Effector memory CD8-positive, alpha-beta T cell (primary cell): ENCODE measurements around the gene CYP4F2.
"Not testable (repeated sequence)": the region's sequence is repeated elsewhere in the genome, so short reads cannot be mapped to it uniquely, and the experiment has no call there.

ENCODE experiments used
- ATAC-seq: fragments of 150-1000 bp; cut with Tn5 transposase; replicated peaks from 2 replicates; pipeline ENCODE4 v1.10.0; 2021; ENCODE audit warnings: mild to moderate bottlenecking, moderate library complexity
- DNase-seq, 3 experiments: peaks; one replicate each; pipeline ENCODE4 v3.0.0; 2021
- H3K27ac Mint-ChIP-seq, 2 donors: one replicate each; pipeline ENCODE4 v1.8.0; 2022; ENCODE audit warnings: mild to moderate bottlenecking in 2 of 2, mixed read lengths in 2 of 2, moderate library complexity in 2 of 2
- H3K27me3 Mint-ChIP-seq, 2 donors: one replicate each; pipeline ENCODE4 v1.8.0; 2022; ENCODE audit warnings: mixed read lengths in 2 of 2
- H3K36me3 Mint-ChIP-seq: one replicate; pipeline ENCODE4 v1.8.0; 2022; ENCODE audit warnings: mild to moderate bottlenecking, moderate library complexity, mixed read lengths; ENCODE audit not compliant: insufficient read depth
- H3K4me1 Mint-ChIP-seq, 2 donors: one replicate each; pipeline ENCODE4 v1.8.0; 2022; ENCODE audit warnings: low read depth in 2 of 2, mixed read lengths in 2 of 2
- H3K4me3 Mint-ChIP-seq, 2 donors: one replicate each; pipeline ENCODE4 v1.8.0; 2022; ENCODE audit warnings: mild to moderate bottlenecking in 2 of 2, mixed read lengths in 2 of 2, moderate library complexity in 2 of 2
- H3K9me3 Mint-ChIP-seq, 2 donors: one replicate each; pipeline ENCODE4 v1.8.0; 2022; ENCODE audit warnings: mixed read lengths in 2 of 2
- total RNA-seq, 9 experiments: gene quantifications; one replicate each; lab custom pipeline; 2026; lab: John Stamatoyannopoulos, UW

The CYP4F2 gene
- total RNA-seq: 0 reads per million in 9 experiments

GRCh38 chr19:15897738-15898276, at the start of gene CYP4F2:
Gene CYP4F2 (minus strand): TSS chr19:15898074. CDS start chr19:15897611, 463 bp downstream.
- H3K4me3 Mint-ChIP-seq: no peak within 1 kb of the TSS
- peaks cover 0 to 2% of the 10 kb centered on the region in 2 donors for H3K4me1 Mint-ChIP-seq
- ATAC-seq (no peak), DNase-seq (no peak)
- no peak within 1 kb of the TSS for H3K27ac Mint-ChIP-seq
- H3K27me3 Mint-ChIP-seq: peaks cover 36 to 43% of the 10 kb centered on the region in 2 donors
- no peaks in the 10 kb centered on the region for H3K36me3 Mint-ChIP-seq
- no peaks in the 10 kb centered on the region for H3K9me3 Mint-ChIP-seq

- DNase-seq (no peak), ATAC-seq (no peak)
- peaks cover 51 to 56% of the 10 kb centered on the region in 2 donors for H3K27me3 Mint-ChIP-seq
- no peaks in the 10 kb centered on the region for H3K36me3 Mint-ChIP-seq
- H3K9me3 Mint-ChIP-seq: peaks cover 7 to 17% of the 10 kb centered on the region in 2 donors
- no peak overlapping the region for H3K4me3 Mint-ChIP-seq
- no peaks in the 10 kb centered on the region for H3K4me1 Mint-ChIP-seq
- H3K27ac Mint-ChIP-seq: no peak overlapping the region
These were observed 47.4 kb upstream of the CYP4F2 start for GRCh38 chr19:15945301-15945700.

- ATAC-seq (no peak), DNase-seq (no peak)
- Mint-ChIP-seq H3K27me3 (peaks cover 48 to 58% of the 10 kb centered on the region in 2 donors), H3K36me3 (no peaks in the 10 kb centered on the region), H3K27ac (no peak overlapping the region), H3K9me3 (peaks cover 7 to 13% of the 10 kb centered on the region in 2 donors), H3K4me1 (no peaks in the 10 kb centered on the region), H3K4me3 (no peak overlapping the region)
These were observed 46.5 kb upstream of the CYP4F2 start for GRCh38 chr19:15944401-15944800.

- Mint-ChIP-seq H3K4me3 (no peak overlapping the region), H3K27me3 (peaks cover 39 to 52% of the 10 kb centered on the region in 2 donors)
These were observed 39.9 kb upstream of the CYP4F2 start for GRCh38 chr19:15937771-15938170.

GRCh38 chr19:15936950-15937349, 39.1 kb upstream of the CYP4F2 start:
- no peak overlapping the region for H3K27ac Mint-ChIP-seq
- H3K36me3 Mint-ChIP-seq: no peaks in the 10 kb centered on the region
- no peak for ATAC-seq
- no peak overlapping the region for H3K4me3 Mint-ChIP-seq
- no peak for DNase-seq
- H3K27me3 Mint-ChIP-seq: peaks cover 34 to 48% of the 10 kb centered on the region in 2 donors
- no peaks in the 10 kb centered on the region for H3K4me1 Mint-ChIP-seq
- H3K9me3 Mint-ChIP-seq: no peaks in the 10 kb centered on the region

More at GRCh38 chr19:15937771-15938170, 39.9 kb upstream of the CYP4F2 start:
- DNase-seq: no peak
- no peak overlapping the region for H3K27ac Mint-ChIP-seq
- no peaks in the 10 kb centered on the region for H3K36me3 Mint-ChIP-seq
- H3K4me1 Mint-ChIP-seq: no peaks in the 10 kb centered on the region
- ATAC-seq: no peak
- H3K9me3 Mint-ChIP-seq: no peaks in the 10 kb centered on the region

- Mint-ChIP-seq H3K4me1 (no peaks in the 10 kb centered on the region), H3K36me3 (no peaks in the 10 kb centered on the region), H3K4me3 (no peak overlapping the region), H3K9me3 (no peaks in the 10 kb centered on the region), H3K27ac (no peak overlapping the region), H3K27me3 (peaks cover 37 to 50% of the 10 kb centered on the region in 2 donors)
- ATAC-seq (no peak), DNase-seq (no peak)
These were observed 38.3 kb upstream of the CYP4F2 start for GRCh38 chr19:15936173-15936572.

GRCh38 chr19:15935167-15935702, 37.4 kb upstream of the CYP4F2 start:
- H3K4me1 Mint-ChIP-seq: no peaks in the 10 kb centered on the region
- H3K36me3 Mint-ChIP-seq: no peaks in the 10 kb centered on the region
- DNase-seq (no peak), ATAC-seq (no peak)
- no peak overlapping the region for H3K4me3 Mint-ChIP-seq
- H3K9me3 Mint-ChIP-seq: no peaks in the 10 kb centered on the region
- H3K27me3 Mint-ChIP-seq: peaks cover 37 to 50% of the 10 kb centered on the region in 2 donors
- peak overlapping the region in 1 of 2 donors; percentile 32 for H3K27ac Mint-ChIP-seq

GRCh38 chr19:15934332-15935078, 36.6 kb upstream of the CYP4F2 start, which contains the start of gene CYP4F11:
Gene CYP4F11 (minus strand): TSS chr19:15934529. CDS start chr19:15934408, 121 bp downstream.
- Mint-ChIP-seq H3K4me1 (no peaks in the 10 kb centered on the region), H3K27ac (peak within 1 kb of the TSS in 1 of 2 donors; percentile 32), H3K36me3 (no peaks in the 10 kb centered on the region), H3K4me3 (no peak within 1 kb of the TSS), H3K27me3 (peaks cover 38 to 54% of the 10 kb centered on the region in 2 donors), H3K9me3 (no peaks in the 10 kb centered on the region)
- ATAC-seq (no peak), DNase-seq (no peak)

GRCh38 chr19:15933761-15934331, 36.0 kb upstream of the CYP4F2 start:
- not testable (repeated sequence) for ATAC-seq, H3K4me3 Mint-ChIP-seq, H3K4me1 Mint-ChIP-seq, DNase-seq, H3K9me3 Mint-ChIP-seq, H3K36me3 Mint-ChIP-seq, H3K27ac Mint-ChIP-seq
- peaks cover 42 to 59% of the 10 kb centered on the region in 2 donors for H3K27me3 Mint-ChIP-seq

- Mint-ChIP-seq H3K36me3 (no peaks in the 10 kb centered on the region), H3K27ac (no peak overlapping the region), H3K4me3 (no peak overlapping the region), H3K9me3 (no peaks in the 10 kb centered on the region), H3K27me3 (peaks cover 66 to 72% of the 10 kb centered on the region in 2 donors), H3K4me1 (no peaks in the 10 kb centered on the region)
- DNase-seq (no peak), ATAC-seq (no peak)
These were observed 30.4 kb upstream of the CYP4F2 start for GRCh38 chr19:15928321-15928720.

- H3K27me3 Mint-ChIP-seq: peaks cover 80 to 81% of the 10 kb centered on the region in 2 donors
- no peak for DNase-seq
- no peak overlapping the region for H3K27ac Mint-ChIP-seq
- no peaks in the 10 kb centered on the region for H3K4me1 Mint-ChIP-seq
- no peaks in the 10 kb centered on the region for H3K36me3 Mint-ChIP-seq
- H3K9me3 Mint-ChIP-seq: no peaks in the 10 kb centered on the region
- ATAC-seq: no peak
- no peak overlapping the region for H3K4me3 Mint-ChIP-seq
These were observed 28.6 kb upstream of the CYP4F2 start for GRCh38 chr19:15926484-15926883.

- Mint-ChIP-seq H3K9me3 (no peaks in the 10 kb centered on the region), H3K36me3 (no peaks in the 10 kb centered on the region), H3K4me3 (no peak overlapping the region), H3K27me3 (peaks cover 64 to 67% of the 10 kb centered on the region in 2 donors), H3K27ac (no peak overlapping the region), H3K4me1 (no peaks in the 10 kb centered on the region)
- ATAC-seq: no peak
- no peak for DNase-seq
These were observed 25.8 kb upstream of the CYP4F2 start for GRCh38 chr19:15923702-15924101.

- ATAC-seq: no peak
- H3K36me3 Mint-ChIP-seq: no peaks in the 10 kb centered on the region
- DNase-seq: no peak
- peaks cover 59 to 65% of the 10 kb centered on the region in 2 donors for H3K27me3 Mint-ChIP-seq
- no peak overlapping the region for H3K27ac Mint-ChIP-seq
- H3K9me3 Mint-ChIP-seq: no peaks in the 10 kb centered on the region
- no peak overlapping the region for H3K4me3 Mint-ChIP-seq
- H3K4me1 Mint-ChIP-seq: no peaks in the 10 kb centered on the region
These were observed 24.1 kb upstream of the CYP4F2 start for GRCh38 chr19:15922021-15922420.
